ENCODE results near the gene EPN2.

DNA sequence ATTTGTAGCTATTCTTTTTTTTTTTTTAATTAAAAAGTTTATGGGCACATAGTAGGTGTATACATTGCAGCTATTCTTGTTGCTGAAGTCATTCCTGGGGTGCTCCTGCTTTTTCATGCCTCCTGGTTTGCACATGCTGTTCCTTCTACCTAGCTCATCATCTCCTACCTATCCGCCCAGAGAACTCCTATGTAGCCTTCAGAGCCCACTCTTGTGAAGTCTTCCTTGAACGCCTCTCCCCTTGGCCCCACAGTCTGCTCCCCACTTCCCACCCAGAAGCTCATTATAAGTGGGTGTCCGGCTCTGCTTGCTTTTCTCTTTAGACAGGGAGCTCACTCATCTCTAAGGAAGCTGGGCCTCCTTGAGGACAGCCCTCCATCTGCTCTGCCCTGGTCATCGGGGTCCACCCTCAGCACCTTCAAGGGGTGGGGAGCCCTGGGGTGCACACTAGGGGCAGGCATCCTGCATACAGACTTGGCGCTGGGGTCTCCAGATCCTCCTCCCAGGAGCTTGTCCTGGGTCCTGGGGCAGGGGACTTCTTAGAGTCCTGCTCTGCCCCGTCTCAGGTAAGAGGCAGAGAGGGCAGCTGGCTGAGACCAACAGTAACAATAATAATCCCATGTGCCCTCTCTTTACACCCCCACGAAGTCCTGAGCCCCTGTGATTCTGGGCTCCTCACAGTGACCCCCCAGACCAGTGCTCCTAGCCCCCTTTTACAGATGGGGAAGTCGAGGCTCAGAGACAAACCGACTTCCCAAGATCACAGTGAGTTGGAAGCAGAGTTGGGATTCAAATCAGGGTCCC is 128.9 kb downstream of the EPN2 start:
- TF ChIP-seq POLR2AphosphoS5 (IDR thresholded peaks at IDR 0.05; ENCODE audit: low read depth, low read length), result no peak
- TF ChIP-seq SP1 (IDR thresholded peaks at IDR 0.05; ENCODE audit: low read depth), result no peak
- no peak for TF ChIP-seq EZH2 (IDR thresholded peaks at IDR 0.05)
- TF ChIP-seq, protein P1, sequence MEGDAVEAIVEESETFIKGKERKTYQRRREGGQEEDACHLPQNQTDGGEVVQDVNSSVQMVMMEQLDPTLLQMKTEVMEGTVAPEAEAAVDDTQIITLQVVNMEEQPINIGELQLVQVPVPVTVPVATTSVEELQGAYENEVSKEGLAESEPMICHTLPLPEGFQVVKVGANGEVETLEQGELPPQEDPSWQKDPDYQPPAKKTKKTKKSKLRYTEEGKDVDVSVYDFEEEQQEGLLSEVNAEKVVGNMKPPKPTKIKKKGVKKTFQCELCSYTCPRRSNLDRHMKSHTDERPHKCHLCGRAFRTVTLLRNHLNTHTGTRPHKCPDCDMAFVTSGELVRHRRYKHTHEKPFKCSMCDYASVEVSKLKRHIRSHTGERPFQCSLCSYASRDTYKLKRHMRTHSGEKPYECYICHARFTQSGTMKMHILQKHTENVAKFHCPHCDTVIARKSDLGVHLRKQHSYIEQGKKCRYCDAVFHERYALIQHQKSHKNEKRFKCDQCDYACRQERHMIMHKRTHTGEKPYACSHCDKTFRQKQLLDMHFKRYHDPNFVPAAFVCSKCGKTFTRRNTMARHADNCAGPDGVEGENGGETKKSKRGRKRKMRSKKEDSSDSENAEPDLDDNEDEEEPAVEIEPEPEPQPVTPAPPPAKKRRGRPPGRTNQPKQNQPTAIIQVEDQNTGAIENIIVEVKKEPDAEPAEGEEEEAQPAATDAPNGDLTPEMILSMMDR (IDR thresholded peaks at IDR 0.05 in 2 of 3, conservative IDR thresholded peaks at IDR 0.05 in 1 of 3; ENCODE audit: borderline replicate concordance in 1 of 3, insufficient read depth in 1 of 3, low read depth in 2 of 3, low read length in 2 of 3), result no peak
- TF ChIP-seq REST (IDR thresholded peaks at IDR 0.05; ENCODE audit: low read depth), result no peak
- TF ChIP-seq YY1 (IDR thresholded peaks at IDR 0.05; ENCODE audit: extremely low read depth, insufficient replicate concordance, low read depth, low read length), result no peak
- TF ChIP-seq JUND (IDR thresholded peaks at IDR 0.05), result no peak
- no peak for TF ChIP-seq RAD21 (IDR thresholded peaks at IDR 0.05; ENCODE audit: low read depth)
- TF ChIP-seq TCF7L2 (IDR thresholded peaks at IDR 0.05; ENCODE audit: borderline replicate concordance, extremely low read depth, insufficient read depth, insufficient read length), result no peak
- TF ChIP-seq, protein P2, sequence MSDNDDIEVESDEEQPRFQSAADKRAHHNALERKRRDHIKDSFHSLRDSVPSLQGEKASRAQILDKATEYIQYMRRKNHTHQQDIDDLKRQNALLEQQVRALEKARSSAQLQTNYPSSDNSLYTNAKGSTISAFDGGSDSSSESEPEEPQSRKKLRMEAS (IDR thresholded peaks at IDR 0.05), result no peak
- TF ChIP-seq SIN3A (IDR thresholded peaks at IDR 0.05; ENCODE audit: low read depth), result no peak
- TF ChIP-seq EGR1 (IDR thresholded peaks at IDR 0.05; ENCODE audit: low read depth), result no peak
